CD4-positive, CD25-positive, alpha-beta regulatory T cell (primary cell): Measurements from ENCODE around the gene ZC3H15. TPM values are rescaled to one million over a fixed set of nuclear protein-coding genes. Genes with fewer than 3 reads are reported as not detected.
A peak's percentile ranks its signal among the peaks of the same experiment; 100 is the strongest.
"Not testable (repeated sequence)": the region's sequence is repeated elsewhere in the genome, so short reads cannot be mapped to it uniquely, and the experiment has no call there.

Experiments
- ATAC-seq, 2 donors: fragments of 150-1000 bp; cut with Tn5 transposase; one replicate each; pipeline ENCODE4 v1.10.0; 2021; ENCODE audit warnings: low read depth in 2 of 2, moderate number of reproducible peaks in 2 of 2, moderate library complexity in 1 of 2
- DNase-seq, 3 donors: peaks; one replicate each; pipeline versions ENCODE4 v3.0.0 to v3.0.0-alpha.2; 2012 to 2022; ENCODE audit warnings: mixed read lengths in 1 of 3
- H3K27ac ChIP-seq: one replicate; pipeline ENCODE4 v1.7.0; 2013; ENCODE audit warnings: mild to moderate bottlenecking, low read length; ENCODE audit not compliant: insufficient read depth, poor library complexity, severe bottlenecking
- H3K27me3 ChIP-seq: one replicate; pipeline ENCODE4 v1.7.0; 2013; ENCODE audit warnings: low read length; ENCODE audit not compliant: control insufficient read depth, insufficient read depth
- H3K36me3 ChIP-seq: one replicate; pipeline ENCODE4 v1.7.0; 2013; ENCODE audit warnings: mild to moderate bottlenecking, low read length, moderate library complexity; ENCODE audit not compliant: control insufficient read depth, insufficient read depth
- H3K4me1 ChIP-seq: 2 replicates; pipeline ENCODE4 v1.7.0; 2013; ENCODE audit warnings: mild to moderate bottlenecking, low read length; ENCODE audit not compliant: insufficient read depth, control insufficient read depth, poor library complexity, severe bottlenecking
- H3K4me3 ChIP-seq: one replicate; pipeline ENCODE4 v1.7.0; 2013; ENCODE audit warnings: low read depth, mild to moderate bottlenecking, low read length, moderate library complexity
- H3K9me3 ChIP-seq, 2 experiments: 1 replicate in 1 of 2; 2 replicates in 1 of 2; pipeline ENCODE4 v1.7.0; 2013; ENCODE audit warnings: low read length in 2 of 2, mild to moderate bottlenecking in 1 of 2, moderate library complexity in 1 of 2; ENCODE audit not compliant: control insufficient read depth in 2 of 2
- H3K27ac Mint-ChIP-seq, 3 donors: one replicate each; pipeline ENCODE4 v1.8.0; 2020 to 2022; ENCODE audit warnings: mild to moderate bottlenecking in 3 of 3, mixed read lengths in 3 of 3, moderate library complexity in 2 of 3
- H3K27me3 Mint-ChIP-seq: one replicate; pipeline ENCODE4 v1.8.0; 2022; ENCODE audit warnings: mild to moderate bottlenecking, mixed read lengths
- H3K36me3 Mint-ChIP-seq: one replicate; pipeline ENCODE4 v1.8.0; 2020; ENCODE audit warnings: mixed read lengths
- H3K4me1 Mint-ChIP-seq, 4 donors: one replicate each; pipeline ENCODE4 v1.8.0; 2020 to 2022; ENCODE audit warnings: mixed read lengths in 4 of 4, mild to moderate bottlenecking in 1 of 4
- H3K4me3 Mint-ChIP-seq, 4 donors: one replicate each; pipeline ENCODE4 v1.8.0; 2020 to 2022; ENCODE audit warnings: mild to moderate bottlenecking in 4 of 4, mixed read lengths in 4 of 4, moderate library complexity in 3 of 4
- H3K9me3 Mint-ChIP-seq, 7 donors: one replicate each; pipeline ENCODE4 v1.8.0; 2020 to 2022; ENCODE audit warnings: mixed read lengths in 7 of 7, mild to moderate bottlenecking in 3 of 7, moderate library complexity in 2 of 7
- polyA plus RNA-seq, 4 donors: library from polyadenylated mRNA; unstranded; fragments of 300-500 nt; fragmentation: Illumina TruSeq; gene quantifications; one replicate each; pipeline ENCODE4 v1.2.3, GENCODE V29; 2021
- total RNA-seq: library from RNA; stranded (reverse); gene quantifications from one replicate; pipeline ENCODE4 v1.2.3, GENCODE V29; 2022

The ZC3H15 gene
- total and polyA plus RNA-seq, 5 donors from 2014 or later: 60.4 to 92.5 (median 69.0) TPM

DNA sequence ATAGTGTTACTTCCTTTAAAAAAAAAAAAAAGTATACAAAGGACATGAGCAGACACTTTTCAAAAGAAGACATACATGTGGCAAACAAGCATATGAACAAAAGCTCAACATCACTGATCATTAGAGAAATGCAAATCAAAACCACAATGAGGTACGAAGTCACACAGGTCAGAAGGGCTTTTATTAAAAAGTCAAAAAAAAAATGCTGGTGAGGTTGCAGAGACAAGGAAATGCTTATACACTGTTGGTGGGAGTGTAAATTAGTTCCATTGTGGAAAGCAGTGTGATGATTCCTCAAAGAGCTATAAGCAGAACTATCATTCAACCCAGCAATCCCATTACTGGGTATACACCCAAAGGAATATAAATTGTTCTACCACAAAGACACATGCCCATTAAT, 11.8 kb upstream of the ZC3H15 start:
- peaks cover 0 to 12% (median 0%) of the 10 kb centered on the region in 7 donors for H3K9me3 Mint-ChIP-seq
- not testable (repeated sequence) for H3K4me3 Mint-ChIP-seq, H3K27me3 Mint-ChIP-seq, DNase-seq, H3K4me1 ChIP-seq, H3K36me3 ChIP-seq, H3K36me3 Mint-ChIP-seq, H3K27ac Mint-ChIP-seq, H3K27me3 ChIP-seq, ATAC-seq, H3K4me1 Mint-ChIP-seq, H3K9me3 ChIP-seq, H3K27ac ChIP-seq, H3K4me3 ChIP-seq

DNA sequence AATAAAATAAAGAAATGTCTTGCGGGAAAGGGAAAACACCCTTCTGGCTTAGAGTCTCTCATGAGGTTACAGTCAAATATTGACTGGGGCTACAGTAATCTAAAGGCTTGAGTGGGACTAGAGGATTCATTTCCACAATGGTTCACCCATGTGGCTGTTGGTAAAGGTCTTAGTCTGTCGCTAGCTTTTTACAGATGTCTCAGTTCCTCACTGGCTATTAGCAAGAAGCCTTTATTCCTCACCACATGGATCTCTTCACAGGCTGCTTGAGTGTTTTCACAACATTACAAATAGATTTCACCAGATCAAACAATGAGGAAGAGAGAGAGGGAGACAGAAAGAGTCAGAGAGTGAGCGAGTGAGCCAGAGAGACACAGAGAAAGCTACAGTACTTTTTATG, 8.3 kb upstream of the ZC3H15 start:
- Histone ChIP-seq H3K4me3 (no peak overlapping the region), H3K36me3 (no peaks in the 10 kb centered on the region), H3K27ac (no peak overlapping the region), H3K9me3 (no peaks in the 10 kb centered on the region), H3K27me3 (no peaks in the 10 kb centered on the region), H3K4me1 (no peaks in the 10 kb centered on the region)
- H3K9me3 Mint-ChIP-seq: peaks cover 0 to 6% (median 0%) of the 10 kb centered on the region in 7 donors
- no peak overlapping the region for H3K4me3 Mint-ChIP-seq
- DNase-seq (no peak), ATAC-seq (no peak)
- H3K4me1 Mint-ChIP-seq: peaks cover 0 to 13% (median 6%) of the 10 kb centered on the region in 4 donors
- peaks cover 4% of the 10 kb centered on the region for H3K36me3 Mint-ChIP-seq
- H3K27me3 Mint-ChIP-seq: no peaks in the 10 kb centered on the region
- peak overlapping the region in 1 of 3 donors; percentile 89 for H3K27ac Mint-ChIP-seq

DNA sequence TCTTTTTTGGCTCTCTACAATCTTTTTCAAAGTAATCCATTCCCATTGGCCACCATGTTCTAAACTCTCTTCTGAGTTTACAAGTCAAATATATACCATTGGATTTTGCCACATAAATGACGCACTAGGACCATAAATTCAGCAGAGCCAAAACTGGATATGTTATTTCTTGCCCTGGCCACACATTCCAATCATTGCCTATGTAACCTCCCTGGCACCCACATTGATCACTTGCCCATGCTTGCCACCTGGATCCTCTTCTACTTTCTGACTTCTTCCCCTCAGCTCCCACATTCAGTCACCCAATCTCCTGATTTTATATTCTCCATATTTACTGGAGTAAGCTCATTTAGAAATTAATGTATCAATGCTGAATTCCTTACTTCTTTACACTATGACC, 5.1 kb upstream of the ZC3H15 start:
- Histone ChIP-seq H3K4me1 (peaks cover 3% of the 10 kb centered on the region), H3K27ac (no peak overlapping the region), H3K36me3 (no peaks in the 10 kb centered on the region), H3K4me3 (no peak overlapping the region), H3K9me3 (no peaks in the 10 kb centered on the region), H3K27me3 (no peaks in the 10 kb centered on the region)
- Mint-ChIP-seq H3K4me3 (no peak overlapping the region), H3K27me3 (no peaks in the 10 kb centered on the region), H3K9me3 (no peaks in the 10 kb centered on the region), H3K36me3 (no peaks in the 10 kb centered on the region), H3K4me1 (peaks cover 15 to 31% (median 26%) of the 10 kb centered on the region in 4 donors), H3K27ac (peak overlapping the region in 1 of 3 donors; percentile 60)
- DNase-seq (no peak), ATAC-seq (no peak)

DNA sequence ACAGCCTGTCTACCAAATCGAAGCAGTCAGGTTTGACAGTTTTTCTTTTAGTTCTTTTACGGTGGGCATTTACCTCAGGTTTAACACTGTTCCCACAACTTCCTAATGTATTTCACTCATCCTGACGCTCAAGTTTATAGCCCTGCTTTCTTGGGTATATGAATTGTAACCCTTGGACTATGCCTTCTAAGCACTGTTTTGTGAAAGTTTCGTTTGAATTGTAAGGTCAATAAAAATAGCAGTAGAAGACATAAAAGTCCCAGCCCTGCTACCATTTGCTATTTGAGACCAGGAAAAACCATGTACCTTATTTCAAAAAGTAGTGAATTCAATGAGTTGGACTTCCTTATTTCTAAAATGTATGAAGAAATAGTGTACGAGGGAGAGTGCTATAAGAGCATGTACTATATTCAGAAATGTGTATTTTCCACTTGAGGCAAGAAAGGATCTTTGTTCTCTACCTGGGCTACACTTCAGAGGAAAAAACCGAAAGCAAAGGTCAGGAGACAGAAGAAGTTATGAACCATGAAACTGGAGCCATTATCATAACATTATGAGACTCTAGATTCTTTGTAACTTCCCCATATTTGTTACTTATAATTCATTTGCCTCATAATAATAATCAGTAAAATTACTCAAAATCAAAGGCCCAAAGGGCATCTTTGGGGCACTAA, 1.9 kb upstream of the ZC3H15 start:
- Mint-ChIP-seq H3K4me1 (peaks cover 31 to 52% (median 46%) of the 10 kb centered on the region in 4 donors), H3K27me3 (no peaks in the 10 kb centered on the region), H3K9me3 (no peaks in the 10 kb centered on the region), H3K4me3 (peak overlapping the region; percentile 22 to 98 (median 78)), H3K27ac (peak overlapping the region; percentile 10 to 100 (median 21)), H3K36me3 (no peaks in the 10 kb centered on the region)
- Histone ChIP-seq H3K27ac (no peak overlapping the region), H3K4me3 (no peak overlapping the region), H3K4me1 (peaks cover 29% of the 10 kb centered on the region), H3K27me3 (no peaks in the 10 kb centered on the region), H3K9me3 (no peaks in the 10 kb centered on the region), H3K36me3 (no peaks in the 10 kb centered on the region)
- DNase-seq: peak in 1 of 3 donors; percentile 9
- ATAC-seq: no peak

DNA sequence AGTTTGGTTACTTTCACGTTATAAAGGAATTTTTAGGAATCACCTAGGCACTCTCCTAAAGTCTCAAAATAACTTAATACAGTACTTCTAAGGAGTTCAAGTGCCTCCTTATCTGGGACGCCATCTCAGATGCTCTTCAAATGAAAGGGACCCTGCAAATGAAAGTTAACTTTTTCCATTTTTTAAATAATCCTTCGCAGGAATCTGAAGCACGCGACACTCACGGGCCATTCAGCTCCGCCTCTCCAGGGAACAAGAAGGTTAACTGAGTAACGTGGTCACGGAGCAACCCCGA, 537 bp upstream of the ZC3H15 start:
- H3K4me1 ChIP-seq: peaks cover 41% of the 10 kb centered on the region
- Mint-ChIP-seq H3K27me3 (no peaks in the 10 kb centered on the region), H3K4me1 (peaks cover 40 to 65% (median 57%) of the 10 kb centered on the region in 4 donors), H3K9me3 (no peaks in the 10 kb centered on the region), H3K36me3 (no peaks in the 10 kb centered on the region), H3K4me3 (peak overlapping the region; percentile 97 to 99 (median 98)), H3K27ac (peak overlapping the region; percentile 99 to 100 (median 100))
- ATAC-seq: no peak
- H3K9me3 ChIP-seq: no peaks in the 10 kb centered on the region
- H3K36me3 ChIP-seq: no peaks in the 10 kb centered on the region
- H3K27me3 ChIP-seq: no peaks in the 10 kb centered on the region
- H3K27ac ChIP-seq: peak overlapping the region; percentile 94
- H3K4me3 ChIP-seq: peak overlapping the region; percentile 97
- no peak for DNase-seq

DNA sequence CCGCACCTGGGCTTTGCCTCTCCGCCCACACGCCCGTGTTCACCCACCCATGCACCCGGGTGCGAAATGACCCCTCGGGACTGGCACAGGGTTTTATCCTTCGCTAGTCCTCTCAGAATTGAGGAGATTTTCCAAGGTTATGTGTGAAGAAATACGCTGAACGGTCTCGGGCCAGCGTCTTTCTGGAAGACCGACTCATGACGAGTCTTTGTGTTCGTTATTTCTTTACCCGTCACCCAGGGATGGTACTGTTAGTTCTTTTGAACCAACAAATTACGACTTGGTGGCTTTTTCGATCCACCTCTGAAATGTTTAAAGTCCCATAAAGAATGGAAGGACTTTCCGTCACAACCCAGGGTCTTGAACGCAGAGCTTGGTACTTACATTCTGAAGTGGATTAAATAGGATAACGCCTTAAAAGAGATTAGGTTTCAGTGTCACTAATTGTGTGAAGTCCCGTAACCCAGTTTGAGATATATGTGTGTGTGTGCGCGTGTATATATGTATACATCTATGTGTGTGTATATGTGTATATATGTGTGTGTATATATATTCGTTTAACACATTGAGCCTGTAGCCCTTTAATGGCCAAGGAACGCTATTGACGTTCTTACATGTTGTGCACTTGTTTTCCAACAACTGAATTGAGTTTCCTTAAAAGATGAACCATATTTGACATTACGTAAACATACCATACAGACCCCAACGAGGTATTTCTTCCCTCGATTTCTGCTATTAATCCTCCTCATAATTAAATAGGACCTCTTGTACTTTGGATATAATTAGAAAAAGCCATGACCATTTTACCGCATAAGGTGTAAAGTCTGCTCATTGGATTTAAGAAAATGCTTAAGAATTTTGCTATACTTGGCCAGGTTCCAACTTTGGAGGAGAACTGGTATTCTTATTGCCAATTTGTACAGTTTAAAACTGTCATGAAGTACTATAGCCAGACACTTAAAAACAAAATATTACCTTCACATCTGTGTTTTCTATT, 889 bp downstream of the ZC3H15 start:
- peaks cover 56% of the 10 kb centered on the region for H3K4me1 ChIP-seq
- no peak for ATAC-seq
- H3K9me3 Mint-ChIP-seq: no peaks in the 10 kb centered on the region
- H3K27me3 Mint-ChIP-seq: no peaks in the 10 kb centered on the region
- no peaks in the 10 kb centered on the region for H3K36me3 Mint-ChIP-seq
- H3K9me3 ChIP-seq: no peaks in the 10 kb centered on the region
- peak overlapping the region; percentile 99 to 100 (median 100) for H3K27ac Mint-ChIP-seq
- H3K36me3 ChIP-seq: no peaks in the 10 kb centered on the region
- DNase-seq: peak in 2 of 3 donors; percentile 10 to 44
- H3K4me3 ChIP-seq: peak overlapping the region; percentile 97
- peak overlapping the region; percentile 94 for H3K27ac ChIP-seq
- peak overlapping the region; percentile 97 to 99 (median 98) for H3K4me3 Mint-ChIP-seq
- peaks cover 51 to 79% (median 67%) of the 10 kb centered on the region in 4 donors for H3K4me1 Mint-ChIP-seq
- no peaks in the 10 kb centered on the region for H3K27me3 ChIP-seq

DNA sequence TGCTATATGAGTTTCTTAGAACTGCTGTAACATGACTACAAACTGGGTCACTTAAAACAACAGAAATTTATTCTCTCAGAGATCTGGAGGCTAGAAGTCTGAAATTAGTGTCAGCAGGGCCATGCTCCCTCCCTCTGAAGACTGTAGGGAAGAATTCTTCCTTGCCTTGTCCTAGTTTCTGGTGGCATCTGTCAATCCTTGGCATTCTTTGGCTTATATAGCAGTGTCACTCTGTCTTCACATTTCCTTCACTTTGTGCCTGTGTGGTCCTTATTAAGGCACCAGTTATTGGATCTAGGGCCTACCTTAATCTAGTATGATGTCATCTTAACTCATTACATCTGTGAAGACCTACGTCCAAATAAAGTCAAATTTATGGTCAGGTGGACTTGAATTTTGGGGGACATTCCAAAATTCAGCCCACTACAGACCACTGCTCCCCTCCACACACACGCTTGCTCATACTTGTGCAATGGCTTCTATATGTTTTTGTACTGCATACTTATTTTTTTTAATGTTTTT, 7.6 kb downstream of the ZC3H15 start:
- Mint-ChIP-seq H3K9me3 (no peaks in the 10 kb centered on the region), H3K4me3 (peak overlapping the region in 1 of 4 donors; percentile 20), H3K4me1 (peaks cover 55 to 82% (median 72%) of the 10 kb centered on the region in 4 donors), H3K27me3 (no peaks in the 10 kb centered on the region), H3K36me3 (peaks cover 12% of the 10 kb centered on the region), H3K27ac (peak overlapping the region in 1 of 3 donors; percentile 33)
- Histone ChIP-seq H3K4me3 (peak overlapping the region; percentile 24), H3K4me1 (peaks cover 47% of the 10 kb centered on the region), H3K36me3 (peaks cover 34% of the 10 kb centered on the region), H3K9me3 (no peaks in the 10 kb centered on the region), H3K27ac (peak overlapping the region; percentile 2), H3K27me3 (no peaks in the 10 kb centered on the region)
- no peak for DNase-seq
- ATAC-seq: no peak
